ENCODE results near the gene RFX8. TPM values are rescaled to one million over a fixed set of nuclear protein-coding genes. Genes with fewer than 3 reads are reported as not detected.

RFX8 gene
- total RNA-seq, 1 donor from 2014 or later: not detected

DNA sequence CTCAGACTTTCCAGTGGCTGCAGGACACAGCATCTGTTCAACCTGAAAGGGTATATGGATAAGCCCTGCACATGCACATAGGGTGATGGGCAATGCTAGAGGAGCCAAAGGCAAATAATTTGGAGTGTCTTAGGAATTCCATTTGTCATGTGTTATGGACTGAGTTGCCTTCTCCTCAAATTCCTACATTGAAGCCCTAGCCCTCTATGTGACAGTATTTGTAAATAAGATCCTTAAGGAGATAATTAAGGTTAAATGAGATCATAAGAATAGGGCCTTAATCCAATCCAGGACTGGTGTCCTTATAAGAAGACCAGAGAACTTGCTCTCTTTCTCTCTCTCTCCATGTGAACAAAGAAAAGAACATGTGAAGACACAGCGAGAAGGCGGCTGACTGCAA, 44.8 kb downstream of the RFX8 start:
- H3K4me1 ChIP-seq: no peaks in the 10 kb centered on the region
- no peak overlapping the region for H3K4me3 ChIP-seq
- TF ChIP-seq CTCF (IDR thresholded peaks at IDR 0.05): no peak
- intact Hi-C loops (cut with DNase I): no loop called here
- H3K27ac ChIP-seq: no peak overlapping the region
- no peaks in the 10 kb centered on the region for H3K36me3 ChIP-seq
- H3K9me3 ChIP-seq: no peaks in the 10 kb centered on the region
- no peaks in the 10 kb centered on the region for H3K27me3 ChIP-seq
- no peak for DNase-seq
- no peak for ATAC-seq

GRCh38 chr2:101429453-101429852, 45.5 kb downstream of the RFX8 start:
- intact Hi-C loops (cut with DNase I): no loop called here
- no peak for ATAC-seq
- no peaks in the 10 kb centered on the region for H3K36me3 ChIP-seq
- H3K27me3 ChIP-seq: no peaks in the 10 kb centered on the region
- no peak overlapping the region for H3K4me3 ChIP-seq
- no peak for DNase-seq
- H3K27ac ChIP-seq: no peak overlapping the region
- TF ChIP-seq CTCF (IDR thresholded peaks at IDR 0.05): no peak
- no peaks in the 10 kb centered on the region for H3K9me3 ChIP-seq
- no peaks in the 10 kb centered on the region for H3K4me1 ChIP-seq

DNA sequence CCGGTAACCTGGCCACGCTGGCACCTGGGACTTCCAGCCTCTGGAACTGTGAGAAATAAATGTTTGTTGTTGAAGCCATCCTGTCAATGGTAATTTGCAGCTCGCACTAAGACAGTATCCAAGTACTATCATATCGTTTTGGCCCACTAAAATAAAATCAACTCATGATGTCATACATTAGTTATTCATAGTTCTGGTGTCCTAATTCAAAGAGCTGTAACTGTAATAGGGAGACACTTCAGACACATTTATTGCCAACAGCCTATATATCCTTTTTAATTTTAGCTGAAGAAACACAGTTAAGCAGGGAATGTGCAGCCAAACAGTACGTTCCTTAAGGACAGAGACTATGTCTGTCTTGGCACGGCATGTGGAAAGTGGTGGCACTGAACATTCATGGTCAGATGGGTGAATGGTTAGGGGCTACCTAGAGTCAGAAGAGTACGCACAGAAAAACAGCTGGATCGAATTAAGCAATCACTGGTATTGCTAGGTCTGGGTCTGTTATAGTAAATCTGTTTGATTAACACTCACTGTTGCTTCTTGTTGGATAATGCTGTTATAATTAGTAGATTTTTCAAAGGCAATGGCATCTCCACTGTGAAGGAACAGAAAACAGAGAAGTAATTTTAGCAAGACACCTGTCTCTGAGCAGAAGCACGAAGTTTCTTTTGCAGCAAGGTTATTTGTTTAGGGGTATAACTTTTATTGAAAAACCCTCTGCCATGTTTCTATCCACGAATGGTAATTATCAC, 46.3 kb downstream of the RFX8 start:
- no peak overlapping the region for H3K4me3 ChIP-seq
- ATAC-seq (no peak), DNase-seq (no peak)
- no peak overlapping the region for H3K27ac ChIP-seq
- no peaks in the 10 kb centered on the region for H3K9me3 ChIP-seq
- H3K4me1 ChIP-seq: no peaks in the 10 kb centered on the region
- intact Hi-C loops (cut with DNase I): no loop called here
- TF ChIP-seq CTCF (IDR thresholded peaks at IDR 0.05): no peak
- no peaks in the 10 kb centered on the region for H3K27me3 ChIP-seq
- H3K36me3 ChIP-seq: no peaks in the 10 kb centered on the region

DNA sequence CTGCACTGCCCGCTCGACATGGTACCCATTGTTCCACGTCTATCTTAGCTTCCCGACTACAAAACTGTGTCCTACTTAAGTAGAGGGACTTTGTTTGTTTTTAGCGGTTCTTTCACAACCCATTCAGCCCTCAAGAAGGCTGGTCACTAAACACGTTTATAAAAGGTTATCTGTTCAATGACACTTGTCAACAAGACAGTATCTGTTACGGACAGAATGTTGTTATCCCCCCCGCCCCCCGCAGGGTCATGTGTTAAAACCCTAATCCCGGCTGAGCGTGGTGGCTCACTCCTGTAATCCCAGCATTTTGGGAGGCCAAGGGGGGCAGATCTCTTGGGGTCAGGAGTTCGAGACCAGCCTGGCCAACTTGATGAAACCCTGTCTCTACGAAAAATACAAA, 47.2 kb downstream of the RFX8 start:
- no peaks in the 10 kb centered on the region for H3K36me3 ChIP-seq
- H3K27me3 ChIP-seq: no peaks in the 10 kb centered on the region
- no peak overlapping the region for H3K4me3 ChIP-seq
- no peak for ATAC-seq
- no peaks in the 10 kb centered on the region for H3K4me1 ChIP-seq
- DNase-seq: no peak
- intact Hi-C loops (cut with DNase I): no loop called here
- H3K27ac ChIP-seq: no peak overlapping the region
- H3K9me3 ChIP-seq: no peaks in the 10 kb centered on the region
- TF ChIP-seq CTCF (IDR thresholded peaks at IDR 0.05): no peak

DNA sequence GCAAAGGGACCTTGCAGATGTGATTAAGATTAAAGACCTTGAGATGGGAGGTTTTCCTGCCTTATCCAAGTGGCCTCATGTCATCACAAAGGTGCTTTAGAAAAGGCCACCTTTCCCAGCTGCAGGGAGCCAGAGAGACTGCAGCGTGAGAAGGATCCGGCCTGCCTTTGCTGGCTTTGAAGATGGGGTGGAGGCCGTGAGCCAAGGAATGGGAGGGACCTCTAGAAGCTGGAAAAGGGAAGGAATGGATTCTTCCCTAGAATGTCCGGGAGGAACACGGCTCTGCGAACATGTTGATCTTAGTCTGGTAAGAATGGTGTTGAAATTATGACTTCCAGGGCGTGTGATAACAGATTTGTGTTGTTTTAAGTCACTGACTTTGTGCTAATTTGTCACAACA, 47.7 kb downstream of the RFX8 start:
- TF ChIP-seq CTCF (IDR thresholded peaks at IDR 0.05): no peak

GRCh38 chr2:101426822-101427221, 48.1 kb downstream of the RFX8 start:
- ATAC-seq: no peak
- H3K27me3 ChIP-seq: no peaks in the 10 kb centered on the region
- no peak for TF ChIP-seq CTCF (IDR thresholded peaks at IDR 0.05)
- H3K9me3 ChIP-seq: no peaks in the 10 kb centered on the region
- intact Hi-C loops (cut with DNase I): no loop called here
- DNase-seq: no peak
- no peaks in the 10 kb centered on the region for H3K4me1 ChIP-seq
- H3K27ac ChIP-seq: no peak overlapping the region
- no peaks in the 10 kb centered on the region for H3K36me3 ChIP-seq
- no peak overlapping the region for H3K4me3 ChIP-seq

More for the DNA sequence above, 47.7 kb downstream of the RFX8 start:
- DNase-seq (no peak), ATAC-seq (no peak)
- H3K4me3 ChIP-seq: no peak overlapping the region
- H3K36me3 ChIP-seq: no peaks in the 10 kb centered on the region
- H3K27ac ChIP-seq: no peak overlapping the region
- H3K27me3 ChIP-seq: no peaks in the 10 kb centered on the region
- no peaks in the 10 kb centered on the region for H3K9me3 ChIP-seq
- no peaks in the 10 kb centered on the region for H3K4me1 ChIP-seq
- intact Hi-C loops (cut with DNase I): no loop called here
